GM10266 (cell line): ENCODE data around the gene SKOR1.
A peak's percentile ranks its signal among the peaks of the same experiment; 100 is the strongest.

Source experiments
- DNase-seq: peaks from one replicate; pipeline ENCODE4 v3.0.0; 2012; ENCODE audit errors: extremely low spot score
- CTCF ChIP-seq: IDR thresholded peaks from 2 replicates; pipeline ENCODE4 v1.5.1; 2012; ENCODE audit warnings: mild to moderate bottlenecking, low read depth; ENCODE audit not compliant: control insufficient read depth, insufficient read depth; ENCODE audit errors: missing control alignments

The SKOR1 gene

GRCh38 chr15:67779549-67780111 lies 45.7 kb upstream of the SKOR1 start:
- no peak for TF ChIP-seq CTCF
- DNase-seq: no peak

GRCh38 chr15:67781061-67781460 lies 44.2 kb upstream of the SKOR1 start:
- DNase-seq: no peak
- no peak for TF ChIP-seq CTCF

DNA sequence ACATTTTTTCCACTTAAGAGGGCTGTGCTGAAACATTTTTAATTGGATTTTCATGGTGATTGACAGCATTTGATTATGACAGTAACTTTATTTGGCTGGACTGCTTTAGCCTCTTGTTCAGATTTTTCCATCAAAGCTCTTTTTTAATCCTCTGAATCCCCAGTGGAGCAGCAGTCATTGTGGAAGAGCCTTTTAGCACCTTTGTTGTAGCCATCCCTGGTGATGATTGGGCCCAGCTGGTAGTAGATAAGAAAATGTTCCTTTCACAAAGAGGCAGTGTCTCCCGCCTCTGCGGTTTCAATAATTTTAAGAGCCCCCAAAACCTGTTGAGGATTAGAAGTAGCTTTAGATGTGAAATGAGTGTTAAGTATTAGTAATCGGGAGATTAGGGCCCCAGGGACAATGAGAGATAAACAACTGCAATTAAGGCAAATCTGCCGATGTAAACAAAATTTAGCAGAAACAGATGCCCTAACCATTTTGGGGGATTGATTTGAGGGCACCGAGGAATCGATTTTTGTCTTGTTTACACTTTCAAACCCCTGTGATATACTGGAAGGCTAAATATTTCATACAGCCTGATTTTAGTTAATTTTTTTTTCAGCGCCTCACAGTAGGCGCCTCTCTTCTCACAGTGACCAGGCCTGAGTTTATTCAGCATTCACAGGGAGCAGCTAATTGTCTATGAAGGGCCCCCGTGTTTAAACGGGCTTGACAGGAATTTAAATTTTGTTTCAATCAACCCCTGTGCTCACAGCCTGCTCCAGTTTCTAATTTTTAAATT lies 43.2 kb upstream of the SKOR1 start:
- no peak for TF ChIP-seq CTCF
- DNase-seq: no peak

DNA sequence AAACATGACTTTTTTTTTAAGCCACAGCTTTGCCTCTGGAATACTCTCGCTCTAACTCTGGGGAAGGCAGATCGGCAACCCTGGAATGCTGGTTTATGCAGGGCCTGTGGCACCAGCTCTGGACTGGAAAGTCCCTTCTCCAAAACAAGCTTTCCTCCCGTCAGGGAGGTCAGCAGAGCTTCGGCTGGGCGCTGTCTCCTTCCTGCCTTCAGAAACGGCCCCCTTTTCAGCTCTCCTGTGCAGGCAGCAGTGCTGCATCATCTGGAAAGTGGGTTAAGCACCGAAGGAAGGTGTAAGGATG lies 42.7 kb upstream of the SKOR1 start:
- no peak for TF ChIP-seq CTCF
- no peak for DNase-seq

- TF ChIP-seq CTCF: peak; percentile 46
- DNase-seq: no peak
These were observed 42.0 kb upstream of the SKOR1 start for GRCh38 chr15:67783303-67783702.

DNA sequence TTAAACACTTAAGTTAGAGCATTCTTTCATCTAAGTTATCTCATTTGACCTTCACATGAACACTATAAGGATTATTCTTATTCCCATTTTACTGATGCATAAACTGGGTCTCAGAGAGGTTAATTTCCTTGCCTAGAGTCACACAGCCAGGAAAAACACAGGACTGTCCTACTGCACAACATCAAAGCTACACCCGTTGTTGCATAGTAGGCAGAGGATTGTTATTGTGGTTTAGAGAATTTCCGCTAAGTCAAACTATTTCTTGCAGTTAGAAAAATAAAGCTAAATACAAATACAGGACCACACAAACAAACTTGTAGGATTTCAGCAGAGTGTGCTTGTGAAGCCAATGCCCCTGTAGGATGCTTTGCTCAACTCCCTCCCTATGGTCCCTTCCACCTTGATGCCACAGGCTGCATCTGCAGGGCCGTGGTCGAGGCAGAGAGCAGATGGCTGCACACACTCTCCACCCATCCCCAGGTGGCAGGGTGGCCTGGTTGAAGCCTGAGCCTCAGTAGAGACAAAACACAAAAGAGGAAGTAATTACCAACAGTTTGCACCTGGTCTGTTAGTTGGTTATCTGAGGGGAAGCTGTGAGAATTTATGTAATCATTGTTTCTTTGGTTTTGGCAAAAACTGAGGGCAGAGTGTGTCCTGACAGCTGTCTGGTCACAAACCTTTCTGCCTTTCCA lies 41.1 kb upstream of the SKOR1 start:
- peak; percentile 49 for DNase-seq
- no peak for TF ChIP-seq CTCF
